K562 (cell line): Measurements from ENCODE around the gene GFI1B. TPM values are rescaled to one million over a fixed set of nuclear protein-coding genes. Genes with fewer than 3 reads are reported as not detected.
"Not testable (repeated sequence)": the region's sequence is repeated elsewhere in the genome, so short reads cannot be mapped to it uniquely, and the experiment has no call there.

Source experiments
- ATAC-seq: fragments of 200-7000 bp; cut with Tn5 transposase; 3 replicates; pipeline ENCODE4 v1.9.1; 2020; ENCODE audit warnings: moderate library complexity
- BruUV-seq: library from RNA; stranded (reverse); fragments of 400-500 nt; replicated peaks from 2 replicates; lab custom pipeline; 2021; lab: Mats Ljungman, UMichigan
- CTCF ChIA-PET: fragments of 300-600 bp; formaldehyde crosslinking; extraction: SDS; loops from one replicate; lab custom pipeline; 2021; ENCODE audit warnings: low intra/inter-chr PET ratio; lab: Yijun Ruan, JAX
- POLR2A ChIA-PET: fragments of 300-600, 350-650 bp; sonication (Branson Sonifier 250); formaldehyde crosslinking; extraction: SDS; loops from one replicate; lab custom pipeline; 2021; ENCODE audit warnings: antibody characterized with exemption, inconsistent platforms; lab: Yijun Ruan, JAX
- DNase-seq, 4 experiments: peaks; one replicate each; pipeline versions ENCODE4 v3.0.0 to v3.0.0-alpha.2; 2011 to 2018; ENCODE audit warnings: low spot score in 3 of 4, mixed read lengths in 3 of 4; ENCODE audit errors: extremely low read depth in 1 of 4
- FAIRE-seq: peaks from 2 replicates; lab custom pipeline; 2011; peaks lifted over from hg19 to GRCh38; lab: Jason Lieb, UNC
- H2AFZ ChIP-seq: 2 replicates; pipeline ENCODE4 v1.6.0; 2011; ENCODE audit warnings: low read depth, low read length, control low read depth, inconsistent platforms
- H3K27ac ChIP-seq: fragments of 200-600 bp; 3 replicates; pipeline ENCODE4 v1.8.0; 2011; ENCODE audit warnings: low read depth, mild to moderate bottlenecking, control low read depth, inconsistent platforms, low read length, moderate library complexity, mixed read lengths; ENCODE audit errors: extremely low read depth
- H3K27me3 ChIP-seq, 2 experiments: fragments of 300-600 bp in 1 of 2; 2 replicates in 1 of 2; 3 replicates in 1 of 2; pipeline versions ENCODE4 v1.6.0 to v1.8.0; 2011; ENCODE audit warnings: inconsistent platforms in 2 of 2, low read length in 2 of 2, mild to moderate bottlenecking in 1 of 2, mixed read lengths in 1 of 2, moderate library complexity in 1 of 2; ENCODE audit not compliant: control insufficient read depth in 2 of 2, insufficient read depth in 2 of 2
- H3K36me3 ChIP-seq: fragments of 300-600 bp; 3 replicates; pipeline ENCODE4 v1.8.0; 2011; ENCODE audit warnings: mild to moderate bottlenecking, low read length, inconsistent platforms; ENCODE audit not compliant: control insufficient read depth, insufficient read depth
- H3K4me1 ChIP-seq, 2 experiments: fragments of 200-600 bp in 1 of 2; replicated peaks in 1 of 2; 2 replicates in 1 of 2; 3 replicates in 1 of 2; pipeline versions ENCODE4 v1.5.1 to v1.8.0; 2011; ENCODE audit warnings: inconsistent platforms in 2 of 2, low read length in 2 of 2, mild to moderate bottlenecking in 1 of 2, mixed read lengths in 1 of 2, moderate library complexity in 1 of 2; ENCODE audit not compliant: control insufficient read depth in 2 of 2, insufficient read depth in 2 of 2
- H3K4me2 ChIP-seq: 2 replicates; pipeline ENCODE4 v1.6.1; 2011; ENCODE audit warnings: low read length, control low read depth, inconsistent platforms, mixed read lengths; ENCODE audit not compliant: insufficient read depth
- H3K4me3 ChIP-seq: fragments of 200-600 bp; sonication (generic), shearing (Covaris generic); 2 replicates; pipeline ENCODE4 v1.5.1; 2016; ENCODE audit warnings: control low read depth, inconsistent platforms
- H3K79me2 ChIP-seq: fragments of 200-600 bp; 3 replicates; pipeline ENCODE4 v1.8.0; 2011; ENCODE audit warnings: low read length, inconsistent platforms; ENCODE audit not compliant: control insufficient read depth, insufficient read depth
- H3K9ac ChIP-seq, 2 experiments: 2 replicates each; pipeline versions ENCODE4 v1.6.0 to v1.6.1; 2011; ENCODE audit warnings: low read depth in 2 of 2, low read length in 2 of 2, control low read depth in 1 of 2, inconsistent platforms in 1 of 2, mild to moderate bottlenecking in 1 of 2, mixed read lengths in 1 of 2; ENCODE audit not compliant: insufficient read depth in 1 of 2
- H3K9me1 ChIP-seq: one replicate; pipeline ENCODE4 v1.6.0; 2011; ENCODE audit warnings: inconsistent platforms, mild to moderate bottlenecking, low read length, moderate library complexity; ENCODE audit not compliant: control insufficient read depth, insufficient read depth
- H3K9me3 ChIP-seq: replicated peaks from 2 replicates; pipeline ENCODE4 v1.5.1; 2011; ENCODE audit warnings: low read depth, low read length, inconsistent platforms; ENCODE audit not compliant: control insufficient read depth, insufficient read depth
- H4K20me1 ChIP-seq: replicated peaks from 2 replicates; pipeline ENCODE4 v1.6.1; 2011; ENCODE audit warnings: low read length, inconsistent platforms, mixed read lengths; ENCODE audit not compliant: control insufficient read depth, insufficient read depth
- CTCF ChIP-seq, 3 experiments: IDR thresholded peaks in 2 of 3; conservative IDR thresholded peaks in 1 of 3; 2 replicates each; pipeline ENCODE4 v1.5.1; 2011 to 2012; ENCODE audit warnings: low read length in 3 of 3, mild to moderate bottlenecking in 3 of 3, control low read depth in 2 of 3, improper control_type of control experiment in 1 of 3, inconsistent platforms in 1 of 3, low read depth in 1 of 3, mixed read lengths in 1 of 3, moderate library complexity in 1 of 3; ENCODE audit not compliant: insufficient read depth in 2 of 3
- RAD21 ChIP-seq, 2 experiments: fragments of 250-450 bp in 1 of 2; fragments of 450-650 bp in 1 of 2; sonication (Bioruptor Pico) in 1 of 2; formaldehyde crosslinking in 1 of 2; IDR thresholded peaks in 1 of 2; conservative IDR thresholded peaks in 1 of 2; 2 replicates each; pipeline versions ENCODE4 v1.4.0 to v1.8.0; 2020 to 2022; ENCODE audit warnings: mild to moderate bottlenecking in 2 of 2, moderate library complexity in 1 of 2
- REST ChIP-seq, 2 experiments: fragments of 450-650 bp; formaldehyde crosslinking in 1 of 2; IDR thresholded peaks; 2 replicates each; pipeline versions ENCODE4 v1.4.0 to v1.6.1; 2014 to 2020; ENCODE audit warnings: mild to moderate bottlenecking in 2 of 2, borderline replicate concordance in 1 of 2, low read depth in 1 of 2
- SMC3 ChIP-seq: conservative IDR thresholded peaks from 2 replicates; pipeline ENCODE4 v1.6.1; 2011; ENCODE audit warnings: low read depth, low read length, improper control_type of control experiment; ENCODE audit not compliant: insufficient read depth
- STAG1 ChIP-seq: sonication (generic); formaldehyde crosslinking; IDR thresholded peaks from 2 replicates; pipeline ENCODE4 v1.5.0; 2020; ENCODE audit warnings: missing genetic modification reagents, borderline replicate concordance
- ZBTB33 ChIP-seq: sonication (generic); formaldehyde crosslinking; IDR thresholded peaks from 2 replicates; pipeline ENCODE4 v1.8.1; 2023; ENCODE audit warnings: mild to moderate bottlenecking, missing genetic modification reagents
- ZNF263 ChIP-seq: sonication (generic); formaldehyde crosslinking; IDR thresholded peaks from 2 replicates; pipeline ENCODE4 v1.8.0; 2022; ENCODE audit warnings: mild to moderate bottlenecking, missing genetic modification reagents, borderline replicate concordance
- WGBS: fragments of 100-300 bp; shearing (Covaris generic); methylation state at CpG from one replicate; pipeline ENCODE4 v1.1.6; 2016; ENCODE audit warnings: low coverage, mixed read lengths; ENCODE audit not compliant: insufficient coverage; ENCODE audit errors: missing lambda C conversion rate; 5-methylcytosine and 5-hydroxymethylcytosine counted together
- in situ Hi-C: fragments of 300-500 bp; cut with MboI; formaldehyde crosslinking; loops from 4 replicates; pipeline ENCODE4 v1.15.0; 2018; ENCODE audit warnings: inconsistent platforms, mixed read lengths
- intact Hi-C: fragments of 100-400 bp; cut with micrococcal nuclease; formaldehyde crosslinking; loops from 2 replicates; pipeline ENCODE4 v1.14.2; 2022
- polyA plus RNA-seq, 8 experiments: library from polyadenylated mRNA; depleted of rRNA in 4 of 8; stranded (reverse) in 5 of 8; unstranded in 3 of 8; fragments of >200 nt; fragmentation: Nextera tagmentation in 2 of 8; fragmentation: Illumina TruSeq in 1 of 8; extraction: Ambion mirVana in 2 of 8; extraction: Trizol in 1 of 8; gene quantifications; 2 replicates each; pipeline versions ENCODE4 v1.2.1 to v1.2.3, GENCODE V29; 2011 to 2014; ENCODE audit warnings: inconsistent platforms in 1 of 8, missing spikeins in 1 of 8
- total RNA-seq, 7 experiments: library from RNA; depleted of rRNA in 6 of 7; stranded (reverse); fragments of >200 nt in 6 of 7; fragmentation: Illumina TruSeq in 2 of 7; extraction: Trizol in 2 of 7; gene quantifications; 2 replicates each; pipeline versions ENCODE4 v1.2.1 to v1.2.3, GENCODE V29; 2011 to 2021; ENCODE audit warnings: low replicate concordance in 1 of 7

GFI1B gene
- total and polyA plus RNA-seq, 9 of the 15 experiments (the other 6 are each of a cell fraction or from before 2014, with no cell fraction given): 8.0 to 75.7 (median 34.5) TPM

- intact Hi-C loops: loop anchor here (5.0 kb wide), 1 partner anchor 106 kb away; no protein-coding TSS in a partner anchor
- peak; percentile 44 for FAIRE-seq
- H3K27ac ChIP-seq; H3K4me1 ChIP-seq; H3K27me3 ChIP-seq; in situ Hi-C loops; ATAC-seq; BruUV-seq; H3K9me1 ChIP-seq; H3K4me3 ChIP-seq; H3K9ac ChIP-seq; H2AFZ ChIP-seq; H3K9me3 ChIP-seq; H3K4me2 ChIP-seq; TF ChIP-seq REST (CRISPR knock-in tag; IDR thresholded peaks at IDR 0.05; ENCODE audit: low read depth): not testable (repeated sequence)
- CTCF ChIA-PET: interaction anchor here (0.5 to 1.9 kb wide), 3 partner anchors 73 to 109 kb away, joined by 3 to 7 read pairs (median 3); no protein-coding TSS in a partner anchor
- DNase-seq: peak in 1 of 4 experiments; percentile 62
- TF ChIP-seq SMC3 (peak; percentile 49; the same call in 1 of the 2 replicates), ZNF263 (CRISPR knock-in tag) (0 out of 2 replicates have a peak, but pooled peaks have one; percentile 41), STAG1 (CRISPR knock-in tag) (peak; percentile 26; the same call in 1 of the 2 replicates), CTCF (IDR thresholded peaks at IDR 0.05 in 2 of 3, conservative IDR thresholded peaks at IDR 0.05 in 1 of 3; ENCODE audit: insufficient read depth in 2 of 3, low read depth in 1 of 3, low read length in 3 of 3) (peak; percentile 59 to 69 (median 60)), ZBTB33 (CRISPR knock-in tag) (peak; percentile 99), RAD21 (CRISPR knock-in tag; conservative IDR thresholded peaks at IDR 0.05 in 1 of 2, IDR thresholded peaks at IDR 0.05 in 1 of 2) (peak; percentile 47 to 81), REST (IDR thresholded peaks at IDR 0.05; ENCODE audit: borderline replicate concordance) (peak; percentile 59; the same call in 1 of the 2 replicates)
- Histone ChIP-seq H3K36me3 (peaks cover 79% of the 10 kb centered on the region), H3K79me2 (peaks cover 57% of the 10 kb centered on the region), H4K20me1 (peaks cover 13% of the 10 kb centered on the region)
- POLR2A ChIA-PET: interaction anchor here (1.4 to 2.4 kb wide), 3 partner anchors 10 to 82 kb away, joined by 3 to 15 read pairs (median 3); partner anchors contain the start of gene GTF3C5
- WGBS: 75% methylated on average over 12 of the region's 12 CpGs
Measured at GRCh38 chr9:133040892-133041479, 62.5 kb downstream of the GFI1B start.
